Peyer's patch (tissue), 4 donors: ENCODE data around the gene MCRIP1. TPM values are rescaled to one million over a fixed set of nuclear protein-coding genes. Genes with fewer than 3 reads are reported as not detected.

Experiments used
- DNase-seq, 3 donors: peaks; one replicate each; pipeline ENCODE4 v3.0.0-alpha.2; 2017 to 2019
- H3K27ac ChIP-seq, 4 donors: fragments of 200-600 bp; sonication (generic); one replicate each; pipeline ENCODE4 v1.5.1; 2016 to 2019
- H3K27me3 ChIP-seq, 2 donors: fragments of 200-600 bp; sonication (generic); one replicate each; pipeline ENCODE4 v1.5.1; 2019
- H3K36me3 ChIP-seq, 3 donors: fragments of 200-600 bp; sonication (generic); one replicate each; pipeline ENCODE4 v1.5.1; 2016 to 2019
- H3K4me1 ChIP-seq, 4 donors: fragments of 200-600 bp; sonication (generic); one replicate each; pipeline ENCODE4 v1.5.1; 2016 to 2019
- H3K4me3 ChIP-seq, 4 donors: fragments of 200-600 bp; sonication (generic); 1 replicate in 3 of 4; 2 replicates in 1 of 4; pipeline ENCODE4 v1.5.1; 2016 to 2019; ENCODE audit warnings: mild to moderate bottlenecking in 1 of 4
- H3K9me3 ChIP-seq, 4 donors: fragments of 200-600 bp; sonication (generic); one replicate each; pipeline ENCODE4 v1.5.1; 2016 to 2019; ENCODE audit warnings: mild to moderate bottlenecking in 1 of 4
- POLR2A ChIP-seq, 2 donors: fragments of 450-650 bp; IDR thresholded peaks; one replicate each; pipeline ENCODE4 v1.5.1; 2017; ENCODE audit warnings: antibody characterized with exemption in 2 of 2, mild to moderate bottlenecking in 2 of 2, moderate library complexity in 2 of 2
- total RNA-seq, 4 donors: library from RNA; depleted of rRNA; stranded (reverse); fragments of >200 nt; gene quantifications; one replicate each; pipeline ENCODE4 v1.1.0, GENCODE V29; 2016
- TF ChIP-seq, protein P1 (sequence below), 6 experiments: fragments of 450-650 bp in 4 of 6; fragments of 200-600 bp in 2 of 6; sonication (generic) in 1 of 6; IDR thresholded peaks; one replicate each; pipeline ENCODE4 v1.5.1; 2017 to 2019; ENCODE audit warnings: antibody characterized with exemption in 6 of 6, mild to moderate bottlenecking in 3 of 6, moderate library complexity in 1 of 6

The MCRIP1 gene
- total RNA-seq, 4 donors from 2014 or later, result 19.6 to 47.9 (median 28.8) TPM

DNA sequence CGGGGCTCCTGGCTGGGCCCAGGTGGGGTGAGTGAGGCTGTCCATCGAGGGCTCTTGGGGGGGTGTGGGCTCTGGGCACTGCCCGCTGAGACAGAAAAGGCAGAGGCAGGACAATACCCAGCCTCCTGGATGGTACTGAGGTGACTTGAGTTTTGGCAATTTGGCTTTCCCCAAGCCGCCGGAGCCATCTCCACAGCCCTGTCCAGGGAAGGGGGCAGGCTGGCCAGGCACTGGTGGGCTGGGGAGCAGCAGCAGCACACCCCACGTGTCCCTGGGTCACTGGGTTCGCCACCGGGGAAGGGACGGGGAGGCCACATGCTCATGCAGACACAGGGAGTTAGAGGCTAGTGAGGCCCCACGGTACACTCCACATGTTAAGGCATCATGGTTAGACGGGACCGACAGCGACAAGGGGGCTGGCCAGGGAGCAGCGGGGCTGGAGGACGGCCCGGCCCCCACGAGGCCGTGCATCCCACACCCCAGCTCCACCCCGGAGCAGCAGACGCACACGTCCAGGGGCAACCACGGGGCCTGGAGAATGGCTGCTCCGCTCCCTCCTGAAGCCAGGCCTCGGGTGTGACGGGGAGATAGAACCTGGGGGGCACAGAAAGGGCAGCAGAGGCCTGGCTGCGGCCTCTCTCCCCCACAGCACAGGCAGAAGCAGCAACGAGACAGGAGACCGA, 35.0 kb upstream of the MCRIP1 start:
- Histone ChIP-seq H3K27me3 (no peaks in the 10 kb centered on the region), H3K4me3 (peak overlapping the region in 2 of 4 donors; percentile 18 to 89), H3K36me3 (peaks cover 0 to 20% (median 0%) of the 10 kb centered on the region in 3 donors), H3K27ac (peak overlapping the region in 3 of 4 donors; percentile 99 to 100 (median 99)), H3K4me1 (peaks cover 12 to 80% (median 20%) of the 10 kb centered on the region in 4 donors), H3K9me3 (no peaks in the 10 kb centered on the region)
- no peak for DNase-seq
- TF ChIP-seq POLR2A (IDR thresholded peaks at IDR 0.05), result no peak

- Histone ChIP-seq H3K27me3 (no peaks in the 10 kb centered on the region), H3K4me3 (peak overlapping the region in 1 of 4 donors; percentile 11), H3K27ac (peak overlapping the region; percentile 20 to 100 (median 99)), H3K4me1 (peaks cover 12 to 82% (median 19%) of the 10 kb centered on the region in 4 donors), H3K36me3 (peaks cover 0 to 20% (median 0%) of the 10 kb centered on the region in 3 donors), H3K9me3 (no peaks in the 10 kb centered on the region)
- DNase-seq, result peak in 2 of 3 donors; percentile 63 to 77
- peak in 1 of 2 donors; percentile 42 for TF ChIP-seq POLR2A (IDR thresholded peaks at IDR 0.05)
- TF ChIP-seq, protein P1, sequence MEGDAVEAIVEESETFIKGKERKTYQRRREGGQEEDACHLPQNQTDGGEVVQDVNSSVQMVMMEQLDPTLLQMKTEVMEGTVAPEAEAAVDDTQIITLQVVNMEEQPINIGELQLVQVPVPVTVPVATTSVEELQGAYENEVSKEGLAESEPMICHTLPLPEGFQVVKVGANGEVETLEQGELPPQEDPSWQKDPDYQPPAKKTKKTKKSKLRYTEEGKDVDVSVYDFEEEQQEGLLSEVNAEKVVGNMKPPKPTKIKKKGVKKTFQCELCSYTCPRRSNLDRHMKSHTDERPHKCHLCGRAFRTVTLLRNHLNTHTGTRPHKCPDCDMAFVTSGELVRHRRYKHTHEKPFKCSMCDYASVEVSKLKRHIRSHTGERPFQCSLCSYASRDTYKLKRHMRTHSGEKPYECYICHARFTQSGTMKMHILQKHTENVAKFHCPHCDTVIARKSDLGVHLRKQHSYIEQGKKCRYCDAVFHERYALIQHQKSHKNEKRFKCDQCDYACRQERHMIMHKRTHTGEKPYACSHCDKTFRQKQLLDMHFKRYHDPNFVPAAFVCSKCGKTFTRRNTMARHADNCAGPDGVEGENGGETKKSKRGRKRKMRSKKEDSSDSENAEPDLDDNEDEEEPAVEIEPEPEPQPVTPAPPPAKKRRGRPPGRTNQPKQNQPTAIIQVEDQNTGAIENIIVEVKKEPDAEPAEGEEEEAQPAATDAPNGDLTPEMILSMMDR (IDR thresholded peaks at IDR 0.05), result no peak
Measured at GRCh38 chr17:81867170-81867990, 34.3 kb upstream of the MCRIP1 start.

DNA sequence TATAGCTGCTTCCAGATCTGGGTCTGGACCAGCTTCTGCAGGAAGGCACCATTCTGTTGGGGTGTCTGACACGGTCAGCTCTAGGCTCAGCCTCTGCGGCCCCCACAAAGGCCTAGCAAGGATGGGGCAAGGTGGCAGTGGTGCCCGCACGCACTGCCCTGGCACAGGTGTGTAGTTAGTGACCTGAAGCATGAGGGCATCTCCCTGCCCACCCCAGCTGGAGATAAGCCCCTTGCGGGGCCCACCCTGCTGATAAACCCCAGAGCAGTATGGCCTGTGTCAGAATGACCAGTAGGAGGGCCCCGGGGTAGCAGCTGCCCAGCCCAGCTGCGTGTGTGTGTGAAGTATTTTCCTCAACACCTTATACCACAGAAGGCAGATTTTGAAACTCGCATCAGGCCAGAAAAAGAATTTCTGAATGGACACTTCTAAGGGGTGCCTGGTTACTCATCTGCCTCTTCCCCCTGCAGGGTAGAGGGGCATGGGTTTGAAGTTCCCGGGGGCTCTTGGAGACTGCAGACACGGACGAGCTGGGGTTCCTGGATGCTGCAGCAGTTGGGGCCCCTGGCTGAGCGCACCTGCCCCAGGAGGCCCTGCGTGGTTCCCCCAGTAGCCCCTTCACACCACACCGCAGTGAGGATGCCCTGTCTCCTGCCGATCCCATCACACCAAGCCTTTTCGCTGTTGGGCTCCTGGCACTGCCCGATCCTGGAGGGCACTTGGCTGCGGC, 33.5 kb upstream of the MCRIP1 start:
- H3K27ac ChIP-seq, result peak overlapping the region; percentile 20 to 100 (median 99)
- H3K4me1 ChIP-seq, result peaks cover 12 to 84% (median 20%) of the 10 kb centered on the region in 4 donors
- H3K27me3 ChIP-seq, result no peaks in the 10 kb centered on the region
- TF ChIP-seq, protein P1 (IDR thresholded peaks at IDR 0.05), result peak in 1 of 6 experiments; percentile 2
- no peak for TF ChIP-seq POLR2A (IDR thresholded peaks at IDR 0.05)
- peaks cover 0 to 20% (median 0%) of the 10 kb centered on the region in 3 donors for H3K36me3 ChIP-seq
- peak overlapping the region in 2 of 4 donors; percentile 10 to 11 for H3K4me3 ChIP-seq
- DNase-seq, result no peak
- no peaks in the 10 kb centered on the region for H3K9me3 ChIP-seq

- TF ChIP-seq POLR2A (IDR thresholded peaks at IDR 0.05), result peak; percentile 70 to 96
- TF ChIP-seq, protein P1 (IDR thresholded peaks at IDR 0.05), result no peak
- Histone ChIP-seq H3K9me3 (no peaks in the 10 kb centered on the region), H3K36me3 (peaks cover 0 to 20% (median 0%) of the 10 kb centered on the region in 3 donors), H3K4me1 (peaks cover 12 to 86% (median 23%) of the 10 kb centered on the region in 4 donors), H3K27ac (peak overlapping the region in 3 of 4 donors; percentile 99 to 100 (median 99)), H3K4me3 (peak overlapping the region in 2 of 4 donors; percentile 10 to 11), H3K27me3 (no peaks in the 10 kb centered on the region)
- DNase-seq, result peak in 2 of 3 donors; percentile 95 to 98
Measured at GRCh38 chr17:81865733-81866439, 32.8 kb upstream of the MCRIP1 start.

- peaks cover 0 to 20% (median 0%) of the 10 kb centered on the region in 3 donors for H3K36me3 ChIP-seq
- no peak for DNase-seq
- H3K27me3 ChIP-seq, result no peaks in the 10 kb centered on the region
- no peak overlapping the region for H3K4me3 ChIP-seq
- H3K4me1 ChIP-seq, result peaks cover 12 to 86% (median 23%) of the 10 kb centered on the region in 4 donors
- no peak for TF ChIP-seq POLR2A (IDR thresholded peaks at IDR 0.05)
- TF ChIP-seq, protein P1 (IDR thresholded peaks at IDR 0.05), result no peak
- H3K9me3 ChIP-seq, result no peaks in the 10 kb centered on the region
- peak overlapping the region in 3 of 4 donors; percentile 58 to 100 (median 99) for H3K27ac ChIP-seq
Measured at GRCh38 chr17:81865358-81865732, 32.3 kb upstream of the MCRIP1 start.
